ENCODE results near the gene NDC1. TPM values are rescaled to one million over a fixed set of nuclear protein-coding genes. Genes with fewer than 3 reads are reported as not detected.

The NDC1 gene
- total and polyA plus RNA-seq, 7 experiments from 2014 or later, result 6.9 to 20.2 (median 10.8) TPM

DNA sequence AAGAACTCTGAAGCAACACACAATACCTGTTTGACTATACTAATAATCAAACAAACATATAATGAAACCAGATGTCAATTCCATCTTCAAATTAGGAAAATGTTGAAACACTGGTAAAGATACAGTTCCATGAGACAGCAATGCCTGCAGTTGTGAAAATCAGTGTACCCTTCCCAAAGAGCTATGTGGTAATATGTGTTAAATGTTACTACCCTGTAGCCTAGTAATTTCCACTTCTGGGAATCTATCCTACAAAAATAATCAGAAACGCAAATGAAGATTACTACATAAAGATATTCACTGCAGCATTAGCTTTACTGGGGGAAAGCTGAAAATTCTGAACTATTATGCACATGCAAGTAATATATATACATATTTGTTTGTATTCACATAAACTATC is 116.1 kb downstream of the NDC1 start:
- Mint-ChIP-seq H3K9me3 (no peaks in the 10 kb centered on the region), H3K27ac (no peak overlapping the region), H3K4me1 (no peaks in the 10 kb centered on the region), H3K36me3 (no peaks in the 10 kb centered on the region), H3K4me3 (no peak overlapping the region), H3K27me3 (peaks cover 4 to 8% (median 7%) of the 10 kb centered on the region in 5 donors)
- no peaks in the 10 kb centered on the region for H3K4me1 ChIP-seq (ENCODE audit: control insufficient read depth in 2 of 2, insufficient read depth in 2 of 2, low read length in 2 of 2)
- no peaks in the 10 kb centered on the region for H3K9me3 ChIP-seq (ENCODE audit: control insufficient read depth in 2 of 3, low read length in 3 of 3)
- ATAC-seq (no peak), DNase-seq (no peak)
- no peak overlapping the region for H3K27ac ChIP-seq (ENCODE audit: low read depth, low read length)
- no peak overlapping the region for H3K4me3 ChIP-seq (ENCODE audit: low read length)
- no peaks in the 10 kb centered on the region for H3K27me3 ChIP-seq (ENCODE audit: control insufficient read depth in 2 of 2, insufficient read depth in 2 of 2, low read length in 2 of 2)
- intact Hi-C loops (cut with micrococcal nuclease), result no loop called here
- CTCF ChIA-PET, result no interaction called here
- H3K36me3 ChIP-seq (ENCODE audit: control insufficient read depth in 2 of 3, insufficient read depth in 3 of 3, low read length in 3 of 3), result no peaks in the 10 kb centered on the region
- POLR2A ChIA-PET, result interaction anchor here (0.6 kb wide), 1 partner anchor 527 kb away, joined by 3 read pairs; no protein-coding TSS in a partner anchor

DNA sequence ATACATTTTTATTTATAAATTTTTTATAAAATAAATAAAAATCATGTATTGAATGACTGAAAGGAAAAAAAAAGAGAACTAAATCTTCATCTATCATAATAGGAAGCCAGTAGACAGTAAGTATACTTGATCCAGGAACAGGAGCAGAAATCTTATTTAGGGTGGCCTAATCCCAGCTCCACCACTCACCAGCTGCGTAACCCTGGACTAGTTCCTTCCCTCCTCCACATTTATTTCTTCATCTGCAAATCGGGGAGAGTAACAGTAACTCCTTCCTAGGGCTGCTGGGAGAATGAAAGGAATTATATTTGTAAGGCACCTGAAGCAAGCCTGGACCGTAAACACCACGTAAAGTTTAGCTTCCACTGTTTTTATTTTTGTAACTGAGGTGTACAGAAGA is 117.0 kb downstream of the NDC1 start:
- Mint-ChIP-seq H3K27me3 (peaks cover 3 to 8% (median 7%) of the 10 kb centered on the region in 5 donors), H3K36me3 (no peaks in the 10 kb centered on the region), H3K9me3 (no peaks in the 10 kb centered on the region), H3K27ac (no peak overlapping the region), H3K4me1 (no peaks in the 10 kb centered on the region), H3K4me3 (no peak overlapping the region)
- no peaks in the 10 kb centered on the region for H3K36me3 ChIP-seq (ENCODE audit: control insufficient read depth in 2 of 3, insufficient read depth in 3 of 3, low read length in 3 of 3)
- no peak for DNase-seq
- H3K27ac ChIP-seq (ENCODE audit: low read depth, low read length), result no peak overlapping the region
- ChIA-PET CTCF (no interaction called here), POLR2A (no interaction called here)
- H3K4me3 ChIP-seq (ENCODE audit: low read length), result no peak overlapping the region
- no peak for ATAC-seq
- intact Hi-C loops (cut with micrococcal nuclease), result no loop called here
- H3K27me3 ChIP-seq (ENCODE audit: control insufficient read depth in 2 of 2, insufficient read depth in 2 of 2, low read length in 2 of 2), result no peaks in the 10 kb centered on the region
- H3K9me3 ChIP-seq (ENCODE audit: control insufficient read depth in 2 of 3, low read length in 3 of 3), result no peaks in the 10 kb centered on the region
- no peaks in the 10 kb centered on the region for H3K4me1 ChIP-seq (ENCODE audit: control insufficient read depth in 2 of 2, insufficient read depth in 2 of 2, low read length in 2 of 2)

DNA sequence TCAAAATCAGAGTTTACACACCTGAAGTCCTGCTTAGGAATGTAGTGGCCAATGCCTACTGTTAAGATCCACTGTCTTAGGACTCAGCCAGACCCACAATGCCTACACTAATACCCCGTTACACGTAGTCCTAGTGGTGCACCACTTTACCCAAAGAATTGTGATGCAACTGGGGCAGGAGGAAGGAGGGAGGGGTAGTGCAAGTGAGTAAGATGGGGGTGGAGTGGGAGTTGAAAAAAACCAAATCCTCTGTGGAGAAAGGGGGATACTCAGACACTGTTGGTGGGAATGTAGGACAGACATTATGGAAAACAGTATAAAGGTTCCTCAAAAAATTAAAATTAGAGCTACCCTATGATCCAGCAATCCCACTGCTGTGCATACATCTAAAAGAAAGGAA is 118.6 kb downstream of the NDC1 start:
- no peaks in the 10 kb centered on the region for H3K9me3 ChIP-seq (ENCODE audit: control insufficient read depth in 2 of 3, low read length in 3 of 3)
- H3K4me1 ChIP-seq (ENCODE audit: control insufficient read depth in 2 of 2, insufficient read depth in 2 of 2, low read length in 2 of 2), result no peaks in the 10 kb centered on the region
- ATAC-seq, result no peak
- Mint-ChIP-seq H3K36me3 (no peaks in the 10 kb centered on the region), H3K27me3 (peaks cover 0 to 8% (median 7%) of the 10 kb centered on the region in 5 donors), H3K9me3 (no peaks in the 10 kb centered on the region), H3K4me3 (no peak overlapping the region), H3K27ac (no peak overlapping the region), H3K4me1 (no peaks in the 10 kb centered on the region)
- H3K27me3 ChIP-seq (ENCODE audit: control insufficient read depth in 2 of 2, insufficient read depth in 2 of 2, low read length in 2 of 2), result no peaks in the 10 kb centered on the region
- H3K36me3 ChIP-seq (ENCODE audit: control insufficient read depth in 2 of 3, insufficient read depth in 3 of 3, low read length in 3 of 3), result no peaks in the 10 kb centered on the region
- no peak overlapping the region for H3K4me3 ChIP-seq (ENCODE audit: low read length)
- H3K27ac ChIP-seq (ENCODE audit: low read depth, low read length), result no peak overlapping the region
- no peak for DNase-seq
- ChIA-PET POLR2A (no interaction called here), CTCF (no interaction called here)
- intact Hi-C loops (cut with micrococcal nuclease), result no loop called here

DNA sequence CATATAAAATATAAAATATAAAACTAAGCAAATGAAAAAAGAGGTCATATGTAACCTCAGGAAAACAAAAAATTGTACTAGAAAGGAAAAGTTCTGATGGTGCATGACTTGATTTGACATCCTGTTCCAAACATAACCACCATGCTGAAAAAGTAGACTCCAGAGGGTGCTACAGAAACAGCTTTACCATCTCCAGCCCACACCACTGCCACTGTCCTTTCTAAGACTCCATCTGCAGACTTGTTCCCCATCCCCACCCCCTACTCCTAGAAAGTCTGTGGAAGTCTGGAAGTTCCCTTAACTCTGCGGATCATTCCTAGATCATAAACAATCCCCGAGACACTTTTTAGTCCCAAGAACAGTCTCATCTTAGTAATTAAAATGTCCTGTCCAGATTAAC is 119.7 kb downstream of the NDC1 start:
- no peaks in the 10 kb centered on the region for H3K9me3 ChIP-seq (ENCODE audit: control insufficient read depth in 2 of 3, low read length in 3 of 3)
- H3K4me3 ChIP-seq (ENCODE audit: low read length), result no peak overlapping the region
- intact Hi-C loops (cut with micrococcal nuclease), result no loop called here
- H3K27me3 ChIP-seq (ENCODE audit: control insufficient read depth in 2 of 2, insufficient read depth in 2 of 2, low read length in 2 of 2), result no peaks in the 10 kb centered on the region
- DNase-seq (no peak), ATAC-seq (no peak)
- H3K4me1 Mint-ChIP-seq, result no peaks in the 10 kb centered on the region
- ChIA-PET POLR2A (no interaction called here), CTCF (no interaction called here)
- no peak overlapping the region for H3K27ac Mint-ChIP-seq
- no peaks in the 10 kb centered on the region for H3K4me1 ChIP-seq (ENCODE audit: control insufficient read depth in 2 of 2, insufficient read depth in 2 of 2, low read length in 2 of 2)
- H3K36me3 Mint-ChIP-seq, result no peaks in the 10 kb centered on the region
- no peak overlapping the region for H3K27ac ChIP-seq (ENCODE audit: low read depth, low read length)
- H3K4me3 Mint-ChIP-seq, result no peak overlapping the region
- H3K27me3 Mint-ChIP-seq, result peaks cover 2 to 12% (median 7%) of the 10 kb centered on the region in 5 donors
- H3K9me3 Mint-ChIP-seq, result no peaks in the 10 kb centered on the region
- H3K36me3 ChIP-seq (ENCODE audit: control insufficient read depth in 2 of 3, insufficient read depth in 3 of 3, low read length in 3 of 3), result no peaks in the 10 kb centered on the region

DNA sequence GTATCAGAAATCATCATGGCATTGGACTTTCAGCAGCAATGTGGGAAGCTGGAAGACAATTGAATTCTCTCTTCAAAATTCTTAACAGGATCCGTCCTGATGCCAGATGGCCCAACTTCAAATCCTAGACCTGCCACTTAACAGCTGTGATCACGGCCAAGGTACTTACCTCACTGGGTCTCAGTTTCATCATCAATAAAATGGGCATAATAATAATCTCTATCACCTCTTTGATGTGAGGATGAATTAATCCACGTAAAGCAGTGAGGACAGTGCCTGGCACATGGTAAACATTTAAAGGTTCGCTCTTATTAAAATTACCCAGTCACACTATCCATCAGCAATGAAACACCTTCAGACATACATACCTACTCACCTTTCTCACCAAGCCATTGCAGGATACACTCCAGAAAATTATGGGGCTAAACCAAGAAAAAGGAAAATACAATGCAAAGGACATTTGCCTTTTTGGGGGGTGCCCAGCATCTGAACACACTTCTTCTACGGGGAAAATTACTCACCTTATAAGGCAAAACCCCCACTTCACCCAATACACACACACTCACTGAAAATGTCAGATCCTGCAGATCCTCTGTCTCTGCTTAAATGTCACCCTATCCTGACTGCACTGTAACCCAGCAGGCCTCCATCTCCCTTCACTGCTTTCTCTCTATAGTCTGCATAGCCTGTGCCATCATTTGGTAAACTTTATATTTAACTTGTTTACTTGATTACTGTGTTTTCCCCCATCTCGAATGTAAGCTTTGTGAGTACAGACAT is 120.9 kb downstream of the NDC1 start:
- H3K9me3 ChIP-seq (ENCODE audit: control insufficient read depth in 2 of 3, low read length in 3 of 3), result no peaks in the 10 kb centered on the region
- H3K4me3 Mint-ChIP-seq, result no peak overlapping the region
- no peak overlapping the region for H3K4me3 ChIP-seq (ENCODE audit: low read length)
- no peaks in the 10 kb centered on the region for H3K36me3 Mint-ChIP-seq
- intact Hi-C loops (cut with micrococcal nuclease), result no loop called here
- ChIA-PET POLR2A (no interaction called here), CTCF (no interaction called here)
- DNase-seq (no peak), ATAC-seq (no peak)
- H3K27me3 Mint-ChIP-seq, result peaks cover 5 to 12% (median 7%) of the 10 kb centered on the region in 5 donors
- no peaks in the 10 kb centered on the region for H3K36me3 ChIP-seq (ENCODE audit: control insufficient read depth in 2 of 3, insufficient read depth in 3 of 3, low read length in 3 of 3)
- no peak overlapping the region for H3K27ac Mint-ChIP-seq
- H3K27ac ChIP-seq (ENCODE audit: low read depth, low read length), result no peak overlapping the region
- H3K4me1 Mint-ChIP-seq, result peaks cover 0 to 1% (median 0%) of the 10 kb centered on the region in 7 donors
- H3K4me1 ChIP-seq (ENCODE audit: control insufficient read depth in 2 of 2, insufficient read depth in 2 of 2, low read length in 2 of 2), result no peaks in the 10 kb centered on the region
- H3K9me3 Mint-ChIP-seq, result no peaks in the 10 kb centered on the region
- H3K27me3 ChIP-seq (ENCODE audit: control insufficient read depth in 2 of 2, insufficient read depth in 2 of 2, low read length in 2 of 2), result no peaks in the 10 kb centered on the region

DNA sequence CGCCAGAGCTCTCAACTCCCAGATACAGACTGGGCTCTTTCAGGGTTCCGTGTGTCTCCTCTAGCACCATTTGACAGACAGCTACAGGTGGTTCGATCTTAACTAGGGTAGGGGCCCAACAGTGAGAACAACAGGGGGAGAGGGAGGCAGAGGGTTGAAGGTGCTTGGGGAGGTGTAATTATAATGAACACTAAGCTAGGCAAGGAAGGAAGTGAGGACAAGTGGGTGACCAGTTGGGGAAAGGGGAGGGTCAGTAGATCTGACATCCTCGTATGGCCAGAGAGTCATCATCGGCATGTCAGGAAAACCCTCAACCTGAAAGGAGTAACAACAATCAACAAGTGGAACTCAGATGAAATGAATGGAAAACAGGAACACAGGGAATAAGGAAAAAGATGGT is 121.9 kb downstream of the NDC1 start:
- no peaks in the 10 kb centered on the region for H3K9me3 ChIP-seq (ENCODE audit: control insufficient read depth in 2 of 3, low read length in 3 of 3)
- H3K4me1 ChIP-seq (ENCODE audit: control insufficient read depth in 2 of 2, insufficient read depth in 2 of 2, low read length in 2 of 2), result no peaks in the 10 kb centered on the region
- ChIA-PET CTCF (no interaction called here), POLR2A (no interaction called here)
- H3K9me3 Mint-ChIP-seq, result no peaks in the 10 kb centered on the region
- H3K27me3 Mint-ChIP-seq, result peaks cover 5 to 12% (median 7%) of the 10 kb centered on the region in 5 donors
- H3K27me3 ChIP-seq (ENCODE audit: control insufficient read depth in 2 of 2, insufficient read depth in 2 of 2, low read length in 2 of 2), result no peaks in the 10 kb centered on the region
- no peak overlapping the region for H3K4me3 Mint-ChIP-seq
- no peak for DNase-seq
- H3K36me3 ChIP-seq (ENCODE audit: control insufficient read depth in 2 of 3, insufficient read depth in 3 of 3, low read length in 3 of 3), result no peaks in the 10 kb centered on the region
- no peak overlapping the region for H3K27ac ChIP-seq (ENCODE audit: low read depth, low read length)
- no peaks in the 10 kb centered on the region for H3K36me3 Mint-ChIP-seq
- H3K27ac Mint-ChIP-seq, result no peak overlapping the region
- no peak overlapping the region for H3K4me3 ChIP-seq (ENCODE audit: low read length)
- intact Hi-C loops (cut with micrococcal nuclease), result no loop called here
- peaks cover 0 to 1% (median 0%) of the 10 kb centered on the region in 7 donors for H3K4me1 Mint-ChIP-seq
- ATAC-seq, result no peak

DNA sequence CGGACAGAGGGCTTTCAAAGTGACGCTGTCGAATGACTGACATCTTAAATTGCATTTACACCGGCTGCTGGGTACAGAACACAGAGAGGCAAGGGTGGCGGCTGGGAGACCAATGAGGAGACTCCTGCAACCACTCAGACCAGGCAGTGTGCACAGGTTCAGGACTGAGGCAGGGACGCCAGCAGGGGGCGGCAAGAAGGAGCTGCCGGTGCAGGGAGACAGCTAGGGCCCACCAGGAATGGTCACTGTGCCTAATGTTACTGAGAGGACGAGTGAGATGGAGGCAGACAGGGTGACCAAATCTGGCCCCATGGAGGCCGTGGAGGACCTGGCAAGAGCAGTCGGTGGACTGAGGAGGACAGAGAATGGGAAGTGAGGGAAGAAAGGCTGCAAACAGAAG is 122.6 kb downstream of the NDC1 start:
- Mint-ChIP-seq H3K4me1 (peaks cover 0 to 1% (median 0%) of the 10 kb centered on the region in 7 donors), H3K27ac (no peak overlapping the region), H3K36me3 (no peaks in the 10 kb centered on the region), H3K9me3 (no peaks in the 10 kb centered on the region), H3K27me3 (peaks cover 5 to 12% (median 7%) of the 10 kb centered on the region in 5 donors), H3K4me3 (no peak overlapping the region)
- no peak overlapping the region for H3K4me3 ChIP-seq (ENCODE audit: low read length)
- POLR2A ChIA-PET, result no interaction called here
- no peak overlapping the region for H3K27ac ChIP-seq (ENCODE audit: low read depth, low read length)
- DNase-seq (no peak), ATAC-seq (no peak)
- no peaks in the 10 kb centered on the region for H3K27me3 ChIP-seq (ENCODE audit: control insufficient read depth in 2 of 2, insufficient read depth in 2 of 2, low read length in 2 of 2)
- no peaks in the 10 kb centered on the region for H3K4me1 ChIP-seq (ENCODE audit: control insufficient read depth in 2 of 2, insufficient read depth in 2 of 2, low read length in 2 of 2)
- intact Hi-C loops (cut with micrococcal nuclease), result no loop called here
- CTCF ChIA-PET, result no interaction called here
- H3K36me3 ChIP-seq (ENCODE audit: control insufficient read depth in 2 of 3, insufficient read depth in 3 of 3, low read length in 3 of 3), result no peaks in the 10 kb centered on the region
- no peaks in the 10 kb centered on the region for H3K9me3 ChIP-seq (ENCODE audit: control insufficient read depth in 2 of 3, low read length in 3 of 3)

All from naive thymus-derived CD4-positive, alpha-beta T cell (primary cell).